Measurements from ENCODE around the gene RHBDF2. TPM values are rescaled to one million over a fixed set of nuclear protein-coding genes. Genes with fewer than 3 reads are reported as not detected.
A peak's percentile ranks its signal among the peaks of the same experiment; 100 is the strongest.

The RHBDF2 gene
- total RNA-seq, 1 donor, result 1.4 TPM

- H3K4me3 ChIP-seq (ENCODE audit: low read depth, low read length), result no peak overlapping the region
- TF ChIP-seq CTCF (IDR thresholded peaks at IDR 0.05; ENCODE audit: insufficient read depth, low read length), result no peak
- no peak for DNase-seq (ENCODE audit: low read depth)
These were observed 78.4 kb downstream of the RHBDF2 start for GRCh38 chr17:76422860-76423259.

GRCh38 chr17:76422406-76422805, 78.8 kb downstream of the RHBDF2 start:
- no peak overlapping the region for H3K4me3 ChIP-seq (ENCODE audit: low read depth, low read length)
- TF ChIP-seq CTCF (IDR thresholded peaks at IDR 0.05; ENCODE audit: insufficient read depth, low read length), result no peak

GRCh38 chr17:76421044-76421407, 80.2 kb downstream of the RHBDF2 start:
- no peak overlapping the region for H3K4me3 ChIP-seq (ENCODE audit: low read depth, low read length)
- peak; percentile 10 for DNase-seq (ENCODE audit: low read depth)
- TF ChIP-seq CTCF (IDR thresholded peaks at IDR 0.05; ENCODE audit: insufficient read depth, low read length), result no peak

More at GRCh38 chr17:76422406-76422805, 78.8 kb downstream of the RHBDF2 start:
- DNase-seq (ENCODE audit: low read depth), result no peak

Other genes starting within 250 kb of the RHBDF2 start
- 1.9 and 3.7 TPM in 2 replicates for gene UBALD2, start 236.1 kb downstream of the RHBDF2 start, total RNA-seq (ENCODE audit: low replicate concordance)
- 1.8 and 2.2 TPM in 2 replicates for gene QRICH2, start 193.1 kb downstream of the RHBDF2 start, total RNA-seq (ENCODE audit: low replicate concordance)
- gene PRPSAP1, start 147.5 kb downstream of the RHBDF2 start, total RNA-seq (ENCODE audit: low replicate concordance), result 48.1 and 57.9 TPM in 2 replicates
- 31.7 and 84.0 TPM in 2 replicates for gene SPHK1, start 116.8 kb downstream of the RHBDF2 start, total RNA-seq (ENCODE audit: low replicate concordance)
- gene UBE2O, start 48.3 kb downstream of the RHBDF2 start, total RNA-seq (ENCODE audit: low replicate concordance), result 13.2 and 16.3 TPM in 2 replicates
- gene AANAT, start 33.8 kb downstream of the RHBDF2 start, total RNA-seq (ENCODE audit: low replicate concordance), result not detected in 2 replicates
- gene CYGB, start 36.3 kb upstream of the RHBDF2 start, total RNA-seq (ENCODE audit: low replicate concordance), result 25.9 and 35.2 TPM in 2 replicates
- gene PRCD, start 38.6 kb upstream of the RHBDF2 start, total RNA-seq (ENCODE audit: low replicate concordance), result 4.2 and 9.4 TPM in 2 replicates
- 0.63 TPM in 1 of 2 replicates, not detected in the other for gene ST6GALNAC2, start 84.4 kb upstream of the RHBDF2 start, total RNA-seq (ENCODE audit: low replicate concordance)
- not detected in 2 replicates for gene ST6GALNAC1, start 142.3 kb upstream of the RHBDF2 start, total RNA-seq (ENCODE audit: low replicate concordance)
- 166 and 287 TPM in 2 replicates for gene MXRA7, start 209.5 kb upstream of the RHBDF2 start, total RNA-seq (ENCODE audit: low replicate concordance)
- gene JMJD6, start 225.2 kb upstream of the RHBDF2 start, total RNA-seq (ENCODE audit: low replicate concordance), result 10.8 and 18.1 TPM in 2 replicates
- gene METTL23, start 225.4 kb upstream of the RHBDF2 start, total RNA-seq (ENCODE audit: low replicate concordance), result 17.9 and 29.1 TPM in 2 replicates
- gene SRSF2, start 235.9 kb upstream of the RHBDF2 start, total RNA-seq (ENCODE audit: low replicate concordance), result 62.8 and 109 TPM in 2 replicates
- 33.4 and 40.5 TPM in 2 replicates for gene MFSD11, start 236.7 kb upstream of the RHBDF2 start, total RNA-seq (ENCODE audit: low replicate concordance)

All from fibroblast of the aortic adventitia (primary cell).